Endometrium (tissue), 2 donors: ENCODE data around the gene SNX24.
"Not testable (repeated sequence)": the region's sequence is repeated elsewhere in the genome, so short reads cannot be mapped to it uniquely, and the experiment has no call there.

Experiments used
- FAIRE-seq: peaks from 2 replicates; lab custom pipeline; 2012; peaks lifted over from hg19 to GRCh38; lab: Jason Lieb, UNC
- donor health status: control.
- donor health status: control.

The SNX24 gene

DNA sequence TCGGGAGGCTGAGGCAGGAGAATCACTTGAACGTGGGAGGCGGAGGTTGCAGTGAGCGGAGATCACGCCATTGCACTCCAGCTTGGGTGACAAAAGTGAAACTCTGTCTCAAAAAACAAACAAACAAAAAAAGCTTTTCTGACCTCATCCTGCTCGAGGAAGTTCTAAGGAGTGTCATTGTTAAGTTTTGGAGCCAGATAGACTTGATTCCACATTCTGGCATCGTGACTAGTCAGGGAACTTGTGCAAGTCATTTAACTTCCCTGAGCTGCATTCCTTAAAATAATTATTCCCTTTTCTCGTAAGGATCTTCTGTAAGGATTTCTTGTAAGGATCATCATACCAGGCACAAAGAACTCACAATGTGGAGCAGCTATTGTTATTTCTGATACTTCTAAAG is 26.2 kb downstream of the SNX24 start:
- no peak for FAIRE-seq

DNA sequence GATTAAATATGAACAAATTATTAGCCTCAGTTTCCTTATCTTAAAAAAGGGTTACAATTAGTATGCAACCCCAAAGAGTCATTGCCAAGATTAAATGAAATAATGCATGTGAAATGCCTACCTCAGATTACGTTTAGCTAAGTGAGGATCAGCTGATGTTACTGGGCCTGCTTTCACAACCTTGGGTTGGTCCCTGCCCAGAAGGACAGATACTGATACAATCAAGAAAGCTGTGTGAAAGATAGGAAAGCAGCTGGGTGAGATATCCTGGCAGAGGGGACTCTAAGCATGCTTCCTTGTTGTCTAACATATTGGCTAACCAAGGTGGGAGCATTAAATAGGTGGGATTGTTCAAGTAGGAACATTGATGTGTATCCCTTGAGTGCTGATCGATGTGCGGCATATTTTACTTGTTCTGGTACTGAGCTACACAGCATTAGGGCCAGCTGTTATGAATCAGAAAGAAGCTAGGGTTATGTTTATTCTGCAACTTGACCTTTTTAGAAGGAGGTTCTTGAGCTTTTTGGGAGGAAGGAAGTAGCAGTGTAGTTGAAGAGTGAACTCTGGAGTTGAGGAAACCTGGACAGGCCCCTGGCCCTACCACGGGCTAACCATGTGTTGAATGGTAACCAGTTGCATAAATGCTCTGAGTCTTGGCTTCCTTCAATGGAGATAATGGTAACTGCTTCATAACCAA is 28.9 kb downstream of the SNX24 start:
- no peak for FAIRE-seq

DNA sequence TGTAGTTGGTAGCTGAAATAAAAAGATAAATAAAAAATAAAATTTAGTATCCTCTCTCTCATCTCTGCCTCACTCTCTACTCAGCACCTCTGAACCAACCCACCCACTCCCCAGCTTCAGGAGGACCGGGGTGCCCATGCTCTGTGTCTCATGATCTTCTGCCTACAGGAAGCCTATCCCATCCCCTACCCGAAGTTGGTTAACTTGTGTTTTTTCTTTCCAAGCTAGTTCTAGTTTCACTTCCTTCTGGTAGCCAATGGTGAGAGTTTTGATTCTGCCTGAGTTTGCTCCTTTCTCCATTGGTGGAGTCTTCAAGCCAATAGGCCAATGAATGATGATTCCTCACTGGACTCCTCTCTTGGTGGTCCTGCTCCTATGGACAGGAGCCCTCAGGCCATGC is 32.1 kb downstream of the SNX24 start:
- no peak for FAIRE-seq

DNA sequence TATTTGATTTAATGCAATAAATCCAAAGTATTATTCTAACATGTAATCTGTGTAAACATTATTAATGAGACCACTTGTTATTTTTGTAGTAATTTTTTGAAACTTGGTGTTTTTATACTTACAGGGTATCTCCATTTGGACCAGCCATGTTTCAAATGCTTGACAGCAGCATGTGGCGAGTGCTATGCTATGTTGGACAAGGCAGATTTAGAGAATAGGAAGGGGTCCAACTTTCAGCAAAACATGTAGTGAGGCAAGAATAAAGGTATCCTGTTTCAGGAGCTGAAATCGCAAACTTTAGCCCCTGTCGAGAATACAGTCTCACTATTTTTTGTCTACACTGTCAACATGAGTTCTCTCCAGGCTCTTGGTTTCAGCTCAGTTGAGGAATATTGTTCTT is 33.7 kb downstream of the SNX24 start:
- no peak for FAIRE-seq

DNA sequence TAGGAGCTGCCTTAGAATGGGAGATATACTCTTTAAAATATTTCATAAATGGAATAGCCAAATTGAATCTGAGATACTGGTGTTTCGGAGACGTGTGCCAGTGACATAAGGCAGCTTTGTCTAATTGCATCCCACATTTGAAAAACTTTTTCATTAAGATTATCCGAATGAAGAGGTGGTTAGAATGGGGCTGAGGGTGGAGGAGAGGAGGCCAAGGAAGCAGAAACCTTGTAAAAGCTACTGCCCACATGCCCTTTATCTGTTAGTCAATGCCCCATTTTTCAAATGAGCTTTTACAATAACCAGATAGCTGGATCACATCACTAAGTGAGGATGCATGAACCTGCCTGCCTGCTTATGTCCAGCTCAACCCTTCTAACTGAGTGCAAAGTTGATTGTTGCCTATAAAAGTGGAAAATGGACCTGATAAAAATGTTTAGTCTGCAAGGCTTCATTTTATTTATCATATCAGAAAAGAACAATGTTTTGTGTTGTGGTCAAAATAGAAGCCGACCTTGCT is 34.8 kb downstream of the SNX24 start:
- no peak for FAIRE-seq

DNA sequence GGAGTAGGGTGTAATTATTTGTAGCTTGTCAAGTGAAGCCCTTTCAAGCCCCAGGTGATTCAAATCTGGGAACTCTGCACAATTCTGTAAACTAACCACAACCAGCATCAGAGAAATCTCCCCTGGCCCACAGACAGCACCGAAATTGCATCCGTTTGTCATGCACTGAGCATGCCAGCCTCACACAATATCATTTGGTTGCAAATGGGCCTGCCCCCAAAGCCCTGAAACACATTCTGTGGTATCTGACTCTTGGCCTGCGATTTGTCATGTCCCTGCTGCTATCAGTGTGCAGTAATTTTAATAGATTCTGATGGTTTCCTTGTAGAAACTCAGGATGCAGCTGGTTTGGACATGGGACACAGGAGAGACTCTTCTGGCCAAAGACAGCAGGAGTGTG is 35.3 kb downstream of the SNX24 start:
- FAIRE-seq = no peak

DNA sequence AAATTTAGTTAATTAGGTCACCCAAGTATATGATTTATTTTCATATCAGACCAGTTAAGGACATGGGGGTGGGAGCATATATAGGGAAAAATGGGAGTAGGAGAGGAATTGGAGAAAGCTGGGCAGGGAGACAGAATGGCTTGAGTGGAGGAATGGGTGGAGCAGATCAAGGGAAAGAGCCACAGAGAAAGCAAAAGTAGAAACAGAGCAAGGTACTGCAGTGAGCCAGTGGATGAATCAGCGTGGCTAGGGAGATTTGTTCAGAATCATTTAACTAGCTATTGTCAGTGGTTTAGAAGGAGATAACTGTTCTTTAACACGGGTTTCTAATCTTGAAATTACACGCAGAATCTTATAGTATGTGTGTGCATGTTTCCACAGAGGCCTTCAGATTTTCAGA is 37.4 kb downstream of the SNX24 start:
- no peak for FAIRE-seq

DNA sequence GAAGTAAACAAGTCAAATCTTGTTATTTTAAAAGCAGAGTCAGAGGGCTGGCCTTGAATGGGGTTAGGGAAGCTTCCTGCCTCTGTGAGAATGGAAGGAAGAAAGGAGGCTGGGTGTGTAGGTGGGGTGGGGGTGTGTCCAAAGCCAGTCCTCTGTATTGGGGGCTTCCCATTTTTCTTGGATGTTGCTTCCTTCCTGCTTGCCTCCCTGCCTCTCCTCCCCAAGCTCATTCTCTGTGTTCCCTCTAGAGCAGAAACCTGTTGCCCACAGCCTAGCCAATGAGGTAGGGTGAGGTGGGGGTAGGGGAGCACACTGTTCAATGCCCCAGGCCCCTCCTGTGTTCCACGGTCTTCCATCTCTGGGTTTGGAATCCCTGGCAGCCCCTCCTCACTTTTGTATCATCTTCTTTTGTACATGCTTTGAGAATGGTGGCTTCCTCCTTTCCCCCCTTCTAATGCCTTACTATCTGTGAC is 39.7 kb downstream of the SNX24 start:
- no peak for FAIRE-seq

DNA sequence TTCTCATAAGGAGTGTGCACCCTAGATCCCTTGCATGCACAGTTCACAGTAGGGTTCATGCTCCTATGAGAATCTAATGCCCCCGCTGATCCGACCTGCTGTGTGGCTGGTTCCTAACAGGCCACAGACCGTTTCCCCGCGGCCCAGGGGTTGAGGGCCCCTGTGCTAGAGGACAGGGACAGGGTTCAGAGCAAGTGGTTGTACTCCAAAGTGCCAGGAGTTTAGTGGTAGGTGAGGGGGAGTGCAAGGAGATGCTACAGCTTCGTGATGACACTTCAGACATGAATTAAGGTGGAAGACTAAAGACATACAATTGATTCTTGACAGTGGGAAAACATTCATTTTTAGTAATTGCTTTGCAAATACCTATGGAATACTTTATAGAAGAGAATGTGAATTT is 40.5 kb downstream of the SNX24 start:
- FAIRE-seq = no peak

DNA sequence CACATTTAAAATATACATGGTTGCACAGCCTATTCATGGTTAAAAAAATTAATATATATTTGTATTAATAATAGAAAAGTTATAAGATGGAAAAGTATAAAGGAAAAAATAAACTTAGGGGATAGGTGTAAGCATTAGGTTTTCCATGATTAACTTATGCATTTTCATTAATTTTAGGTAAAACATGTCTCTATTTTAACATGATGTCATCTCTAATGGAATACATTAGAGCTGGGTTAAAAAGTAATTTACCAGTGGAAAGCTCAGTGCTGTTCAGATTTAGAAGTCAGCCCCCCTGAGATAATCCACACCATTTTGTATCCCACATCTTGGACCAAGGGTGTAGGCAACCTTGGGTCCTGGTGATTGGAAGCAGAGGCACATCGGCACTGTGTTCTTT is 49.7 kb downstream of the SNX24 start:
- FAIRE-seq = peak; percentile 4

DNA sequence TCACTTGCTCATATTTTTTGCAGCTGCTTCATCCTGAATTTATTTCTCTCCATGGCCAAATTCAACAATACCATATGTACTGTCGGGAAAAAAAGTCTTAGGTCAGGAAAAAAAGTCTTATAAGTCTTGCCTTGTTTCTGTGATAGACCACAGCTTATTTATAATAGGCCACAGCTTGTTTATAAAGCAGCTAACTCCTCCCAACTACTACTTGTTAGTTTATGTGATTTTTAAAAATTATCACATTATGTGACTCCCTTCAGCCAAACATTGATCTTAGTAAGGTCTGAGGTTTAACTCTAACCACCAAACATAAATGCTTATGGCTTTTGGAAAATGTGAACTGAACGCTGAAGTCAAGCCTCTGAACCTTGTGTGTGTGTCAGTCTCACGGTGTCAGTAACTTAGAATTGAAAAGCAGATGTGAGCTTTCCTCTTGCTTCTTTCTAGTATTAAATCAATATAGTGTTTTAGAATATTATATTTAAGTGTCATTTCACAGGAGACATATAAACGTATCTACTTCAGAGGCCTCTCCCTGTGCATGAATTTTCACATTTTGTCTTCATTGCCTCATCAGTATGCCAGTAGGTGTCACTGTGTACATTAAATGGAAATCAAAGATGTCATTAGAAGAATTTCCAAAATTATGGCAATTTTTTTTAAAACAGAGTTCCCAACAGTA is 51.3 kb downstream of the SNX24 start:
- FAIRE-seq = peak; percentile 93

DNA sequence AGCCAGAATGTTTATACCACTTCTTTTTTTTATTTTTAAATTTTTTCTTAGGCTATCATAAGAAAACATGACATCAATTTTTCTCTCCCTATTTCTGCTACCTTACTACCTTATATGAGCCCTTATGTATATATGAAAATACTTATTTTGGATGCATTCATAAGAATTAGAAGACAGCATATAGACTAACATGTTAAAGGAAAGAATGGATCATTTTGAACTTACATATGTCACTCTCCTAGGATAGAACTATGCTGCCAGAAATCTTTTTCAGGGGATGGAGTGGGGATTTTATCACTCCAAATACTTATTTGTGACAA is 51.8 kb downstream of the SNX24 start:
- no peak for FAIRE-seq

DNA sequence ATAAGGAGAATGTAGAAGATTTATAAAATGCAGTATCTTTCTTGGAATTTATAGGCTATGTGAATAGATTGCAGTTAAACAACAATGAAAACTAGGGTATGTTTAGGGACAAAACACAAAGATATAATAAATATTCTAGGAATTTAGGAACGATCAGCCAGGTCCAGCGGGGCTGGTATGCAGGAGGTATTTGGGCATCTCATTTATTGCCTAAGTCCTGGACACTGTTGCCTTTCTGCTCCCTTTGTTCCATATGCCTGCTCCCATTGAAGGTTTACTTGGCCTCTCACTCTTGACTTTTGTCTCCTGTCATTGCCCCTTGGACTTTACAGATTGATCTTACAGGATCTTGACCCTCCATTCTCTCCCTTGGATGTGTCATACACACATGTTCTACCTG is 55.9 kb downstream of the SNX24 start:
- FAIRE-seq = no peak

DNA sequence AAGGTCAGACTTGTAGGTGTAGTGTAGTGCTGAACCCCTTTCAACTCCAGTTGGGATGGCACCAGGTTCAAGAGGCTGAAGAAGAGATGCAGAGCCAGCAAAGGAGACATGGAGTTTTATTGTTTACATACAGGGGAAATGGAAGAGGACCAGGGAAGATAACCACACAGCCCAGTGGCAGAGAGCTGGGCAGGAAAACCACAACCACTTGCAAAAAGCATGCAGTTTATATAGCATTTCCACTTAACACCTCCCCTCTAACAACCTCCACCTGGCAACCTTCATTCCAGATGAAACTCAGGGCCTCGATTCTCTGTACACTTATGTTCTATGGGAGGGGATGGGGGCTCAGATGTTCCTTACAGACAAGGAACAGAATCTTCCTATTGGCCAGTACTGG is 56.9 kb downstream of the SNX24 start:
- FAIRE-seq = no peak

DNA sequence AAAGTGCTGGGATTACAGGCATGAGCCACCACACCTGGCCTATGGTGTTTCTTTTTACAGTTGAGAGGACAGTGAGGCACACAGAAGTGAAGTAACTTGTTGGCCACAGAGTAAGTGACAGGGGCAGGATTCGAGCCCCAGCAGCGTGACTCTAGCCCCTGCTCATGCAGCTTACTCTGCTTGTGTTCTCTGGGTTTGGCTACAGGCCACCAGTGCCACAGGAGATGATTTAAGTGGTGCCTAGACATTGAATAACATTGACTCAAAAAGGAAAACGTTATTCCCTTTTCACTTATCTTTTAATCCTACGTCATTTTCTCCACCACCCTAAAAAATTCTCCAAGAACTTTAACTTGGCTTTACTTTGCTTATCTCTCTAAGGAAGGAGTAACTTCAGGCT is 61.4 kb downstream of the SNX24 start:
- no peak for FAIRE-seq

DNA sequence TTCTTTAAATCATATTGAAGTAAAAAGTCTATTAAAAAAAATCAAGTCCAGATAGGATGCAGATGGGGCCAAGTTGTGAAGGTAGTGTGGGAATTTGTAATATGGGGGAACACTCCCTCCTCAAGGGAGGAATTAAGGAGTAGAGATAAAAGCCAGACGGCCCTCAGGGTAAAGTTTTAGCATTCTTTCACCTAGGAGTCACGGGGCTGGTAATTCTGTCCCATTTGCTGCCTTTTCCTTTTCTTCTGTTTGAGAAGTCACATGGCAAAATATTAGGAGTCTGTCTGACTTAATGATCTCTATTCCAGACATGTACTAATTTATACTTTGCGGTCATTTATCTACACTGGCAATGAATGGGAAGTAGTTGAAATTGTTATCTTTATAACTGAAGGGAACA is 61.9 kb downstream of the SNX24 start:
- peak; percentile 84 for FAIRE-seq

DNA sequence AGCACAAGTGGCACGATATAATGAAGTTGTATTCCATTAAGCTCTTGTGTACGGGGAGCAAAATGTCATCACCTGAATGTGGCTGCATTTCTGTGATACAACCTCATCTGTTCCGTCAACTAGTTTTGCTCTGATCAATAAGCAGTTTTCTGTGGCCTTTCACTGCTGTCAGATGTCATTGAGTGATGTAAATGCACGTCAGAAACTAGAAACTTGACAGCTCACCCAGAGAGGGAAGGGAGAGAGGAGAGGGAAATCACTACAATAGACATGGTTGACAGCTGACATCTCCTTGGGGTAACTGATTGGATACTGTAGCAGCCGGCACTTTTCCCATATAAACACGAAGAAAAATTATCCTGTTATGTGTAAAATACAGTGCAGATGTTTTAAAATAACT is 62.7 kb downstream of the SNX24 start:
- FAIRE-seq = no peak

DNA sequence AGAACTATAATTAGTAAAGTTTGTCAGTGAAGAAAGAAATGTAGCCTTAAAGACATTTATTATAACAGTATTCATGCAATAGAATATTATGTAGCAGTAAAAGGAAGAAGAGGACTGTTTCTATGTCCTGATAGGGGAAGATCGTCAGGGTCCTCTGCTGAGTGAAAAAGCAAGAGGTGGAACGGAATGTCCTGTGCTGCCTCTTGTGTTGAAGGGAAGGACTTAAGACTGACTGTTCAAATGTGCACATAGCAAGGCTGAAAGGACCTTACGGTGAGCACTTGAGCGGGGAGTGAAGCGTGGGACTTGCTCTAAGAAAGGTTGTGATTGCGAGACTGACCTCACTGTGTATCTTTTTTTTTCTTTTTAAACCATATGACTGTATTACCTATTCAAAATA is 63.2 kb downstream of the SNX24 start:
- no peak for FAIRE-seq

DNA sequence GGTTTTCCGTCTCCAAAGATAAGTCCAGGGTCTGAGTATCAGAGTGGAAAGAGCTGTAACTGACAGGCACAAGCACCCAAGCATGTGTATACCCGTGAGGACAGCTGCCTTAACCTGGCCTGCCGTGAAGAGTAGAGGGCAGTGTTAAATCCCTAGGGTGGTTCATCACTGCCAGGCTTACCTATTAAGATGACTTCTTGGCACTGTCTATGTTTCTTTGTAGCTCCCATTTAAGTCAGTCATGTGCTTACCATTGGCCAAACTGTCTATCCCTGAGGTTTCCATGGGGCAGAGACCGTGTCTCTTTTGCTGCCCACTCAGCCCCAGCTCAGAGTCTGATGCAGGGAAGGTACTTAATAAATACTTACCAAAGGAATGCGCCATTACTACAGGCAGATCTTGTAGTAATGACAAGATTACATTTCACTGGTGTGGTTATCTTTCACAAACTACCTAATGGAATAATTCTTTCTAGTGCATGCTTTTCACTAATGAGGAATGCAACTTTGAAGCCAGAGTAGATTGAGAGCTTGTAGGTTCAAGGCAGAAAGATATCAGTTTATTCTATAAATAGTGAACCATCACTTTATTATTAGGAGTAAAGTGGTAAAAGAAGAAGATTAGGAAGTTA is 64.2 kb downstream of the SNX24 start:
- FAIRE-seq = no peak

DNA sequence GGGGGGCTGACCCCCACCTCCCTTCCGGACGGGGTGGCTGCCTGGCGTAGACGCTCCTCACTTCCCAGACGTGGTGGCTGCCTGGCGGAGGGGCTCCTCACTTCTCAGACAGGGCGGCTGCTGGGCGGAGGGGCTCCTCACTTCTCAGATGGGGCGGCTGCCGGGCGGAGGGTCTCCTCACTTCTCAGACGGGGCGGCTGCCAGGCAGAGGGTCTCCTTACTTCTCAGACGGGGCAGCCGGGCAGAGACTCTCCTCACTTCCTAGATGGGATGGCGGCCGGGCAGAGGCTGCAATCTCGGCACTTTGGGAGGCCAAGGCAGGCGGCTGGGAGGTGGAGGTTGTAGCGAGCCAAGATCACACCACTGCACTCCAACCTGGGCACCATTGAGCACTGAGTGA is 68.0 kb downstream of the SNX24 start:
- not testable (repeated sequence) for FAIRE-seq

DNA sequence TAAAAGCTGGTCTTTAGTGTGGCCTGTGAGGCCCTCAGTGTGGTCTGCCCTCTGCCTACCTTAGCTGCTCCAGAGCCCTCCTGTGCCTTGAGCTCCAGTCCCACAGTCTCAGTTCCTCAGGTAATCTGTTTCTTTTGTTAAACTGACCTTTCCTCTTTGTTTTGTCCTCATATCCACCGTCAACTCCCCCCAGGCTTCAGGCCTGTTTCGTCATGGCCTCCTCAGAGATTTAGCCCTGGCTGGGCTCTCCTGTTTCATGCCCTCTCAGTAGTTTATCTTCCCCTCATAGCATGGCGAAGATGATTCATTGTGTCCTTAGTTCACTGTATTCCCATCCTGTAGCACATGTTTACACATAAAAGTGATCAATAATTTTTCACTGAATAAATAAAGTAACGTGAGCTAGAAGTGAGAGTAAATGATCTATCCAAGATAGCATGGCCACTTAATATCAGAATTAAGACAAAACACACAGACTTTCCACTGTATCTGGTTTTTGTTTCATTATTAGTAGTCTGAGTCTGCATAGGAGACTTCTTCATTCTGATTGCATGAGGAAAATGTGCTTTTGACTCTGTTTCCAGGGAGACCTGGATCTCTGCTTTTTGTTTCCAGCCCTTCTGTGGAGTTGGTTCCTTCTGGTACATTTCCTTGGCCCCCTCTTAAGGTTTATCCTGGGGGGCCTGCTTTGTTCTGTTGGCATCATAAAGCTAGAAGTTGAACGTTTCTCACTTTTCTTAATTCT is 70.5 kb downstream of the SNX24 start:
- no peak for FAIRE-seq

DNA sequence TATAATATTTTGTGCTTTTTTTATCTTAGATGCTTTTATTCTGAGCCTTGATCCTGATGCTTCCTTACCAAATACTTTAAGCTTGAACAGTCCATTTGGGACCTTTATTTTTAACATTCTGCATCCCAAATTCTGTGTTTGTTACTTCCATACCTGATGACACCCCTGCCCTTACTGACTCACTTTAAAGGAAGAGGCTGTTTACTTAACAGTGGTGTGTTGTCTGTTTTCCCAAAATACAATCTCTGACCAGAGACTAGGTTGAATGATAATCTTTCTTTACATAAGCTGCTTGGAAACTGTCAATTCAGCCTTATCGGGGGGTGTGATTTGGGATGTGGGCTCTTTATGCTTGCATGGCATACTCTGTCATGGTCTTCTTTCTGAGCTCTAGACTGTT is 71.1 kb downstream of the SNX24 start:
- FAIRE-seq = no peak

DNA sequence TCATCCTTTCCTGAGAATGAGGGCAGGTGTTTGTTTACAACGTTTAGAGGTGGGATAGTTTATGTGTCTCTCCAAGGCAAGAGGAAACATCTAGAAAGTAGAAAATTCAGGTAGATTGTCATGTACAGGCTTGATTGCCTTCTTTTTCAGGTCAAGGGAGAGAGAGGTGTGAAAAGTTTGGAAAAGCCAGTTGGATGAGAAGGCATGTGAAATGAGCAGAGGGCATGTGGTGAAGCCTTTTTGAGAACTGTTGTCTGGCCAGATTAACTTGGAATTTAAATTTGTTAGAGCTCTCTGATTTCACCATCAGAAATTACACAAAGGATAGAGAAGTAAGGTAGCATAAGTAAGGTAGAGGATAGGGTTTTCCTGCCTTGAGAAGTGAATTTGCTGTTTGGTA is 74.6 kb downstream of the SNX24 start:
- no peak for FAIRE-seq
